Stomach (tissue), 9 donors: ENCODE measurements around the gene CHST11. TPM values are rescaled to one million over a fixed set of nuclear protein-coding genes. Genes with fewer than 3 reads are reported as not detected.

ENCODE experiments used
- DNase-seq, 2 donors: peaks; one replicate each; pipeline versions ENCODE4 v3.0.0 to v3.0.0-alpha.2; 2013 to 2019
- H3K27ac ChIP-seq, 5 donors: fragments of 200-600 bp in 4 of 5; sonication (generic) in 4 of 5; one replicate each; pipeline ENCODE4 v1.5.1; 2013 to 2019; ENCODE audit warnings: mild to moderate bottlenecking in 1 of 5, moderate library complexity in 1 of 5
- H3K27me3 ChIP-seq, 3 donors: fragments of 200-600 bp; sonication (generic); one replicate each; pipeline ENCODE4 v1.5.1; 2017 to 2019; ENCODE audit warnings: mixed run types in 1 of 3
- H3K36me3 ChIP-seq, 4 donors: fragments of 200-600 bp; sonication (generic); 1 replicate in 3 of 4; 2 replicates in 1 of 4; pipeline ENCODE4 v1.5.1; 2016 to 2019
- H3K4me1 ChIP-seq, 4 donors: fragments of 200-600 bp; sonication (generic); one replicate each; pipeline ENCODE4 v1.5.1; 2016 to 2019
- H3K4me3 ChIP-seq, 4 donors: fragments of 200-600 bp; sonication (generic) in 3 of 4; one replicate each; pipeline ENCODE4 v1.5.1; 2016 to 2019; ENCODE audit warnings: mild to moderate bottlenecking in 1 of 4
- H3K9me3 ChIP-seq, 4 donors: fragments of 200-600 bp; sonication (generic); one replicate each; pipeline ENCODE4 v1.5.1; 2016 to 2019
- CTCF ChIP-seq, 7 experiments: fragments of 450-650 bp in 4 of 7; fragments of 200-600 bp in 3 of 7; sonication (generic) in 3 of 7; IDR thresholded peaks; one replicate each; pipeline ENCODE4 v1.5.1; 2016 to 2019; ENCODE audit warnings: antibody characterized with exemption in 7 of 7, control low read depth in 2 of 7, mild to moderate bottlenecking in 1 of 7
- EP300 ChIP-seq: sonication (generic); formaldehyde crosslinking; IDR thresholded peaks from one replicate; pipeline ENCODE4 v1.6.1; 2017; ENCODE audit warnings: antibody characterized with exemption
- POLR2A ChIP-seq, 4 donors: fragments of 450-650 bp; IDR thresholded peaks; one replicate each; pipeline ENCODE4 v1.6.1; 2016; ENCODE audit warnings: antibody characterized with exemption in 4 of 4, control low read depth in 2 of 4, mild to moderate bottlenecking in 1 of 4, moderate library complexity in 1 of 4
- POLR2AphosphoS5 ChIP-seq, 3 donors: sonication (generic); formaldehyde crosslinking; IDR thresholded peaks; one replicate each; pipeline ENCODE4 v1.6.1; 2016; ENCODE audit warnings: antibody characterized with exemption in 3 of 3
- WGBS, 5 donors: extraction: QIAGEN DNeasy Blood & Tissue Kit in 3 of 5; methylation state at CpG; one replicate each; pipeline versions ENCODE4 v1.1.5 to v1.1.7; 2013 to 2018; 5-methylcytosine and 5-hydroxymethylcytosine counted together
- intact Hi-C: fragments of 100-400 bp; cut with DNase I; formaldehyde crosslinking; loops from one replicate; pipeline ENCODE4 v1.15.1; 2023; ENCODE audit warnings: low total_unique reads
- polyA plus RNA-seq, 3 donors: library from polyadenylated mRNA; stranded (reverse); fragments of 200-250 nt; gene quantifications; one replicate each; pipeline ENCODE4 v1.2.3, GENCODE V29; 2013
- total RNA-seq, 5 donors: library from RNA; depleted of rRNA; stranded (reverse); fragments of >200 nt; gene quantifications; one replicate each; pipeline versions ENCODE4 v1.1.0 to v1.2.3, GENCODE V29; 2014 to 2016
- donor health status: healthy with polysubstance abuse.
- donor health status: Bipolar disorder and iron deficiency.
- donor health status: healthy.

CHST11 gene
- total and polyA plus RNA-seq, 8 donors: 2.3 to 192 (median 18.6) TPM

DNA sequence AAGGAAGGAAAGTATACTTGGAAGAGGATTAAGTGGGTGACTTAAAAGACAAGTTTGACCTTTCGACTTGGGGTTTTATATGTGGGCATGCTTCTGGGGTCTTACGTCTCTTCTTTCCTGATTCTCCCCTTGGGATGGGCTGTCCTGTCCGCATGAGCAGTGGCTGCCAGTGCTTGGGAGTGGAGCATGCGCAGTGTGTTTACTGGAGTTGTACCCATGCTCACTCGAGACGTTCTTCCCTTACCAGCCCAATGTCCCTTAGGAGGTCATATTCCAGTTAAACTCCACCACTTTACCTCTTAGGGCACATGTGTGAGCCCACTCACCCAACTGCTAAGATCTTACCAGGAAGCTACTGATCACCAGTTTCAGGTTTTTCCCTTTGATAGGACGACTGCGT lies 20.0 kb upstream of the CHST11 start:
- TF ChIP-seq EP300: no peak
- TF ChIP-seq POLR2AphosphoS5 (IDR thresholded peaks at IDR 0.05): no peak
- TF ChIP-seq CTCF (IDR thresholded peaks at IDR 0.05): no peak
- TF ChIP-seq POLR2A (IDR thresholded peaks at IDR 0.05): no peak
- Histone ChIP-seq H3K9me3 (no peaks in the 10 kb centered on the region), H3K36me3 (no peaks in the 10 kb centered on the region), H3K27me3 (no peaks in the 10 kb centered on the region), H3K4me1 (peaks cover 0 to 7% (median 0%) of the 10 kb centered on the region in 4 donors), H3K27ac (no peak overlapping the region), H3K4me3 (no peak overlapping the region)
- intact Hi-C loops: no loop called here
- DNase-seq: no peak
- 87 to 95% (median 90%) methylated on average over 8 of the region's 8 CpGs for WGBS, 5 donors

- Histone ChIP-seq H3K36me3 (no peaks in the 10 kb centered on the region), H3K4me1 (peaks cover 0 to 7% (median 0%) of the 10 kb centered on the region in 4 donors), H3K27me3 (no peaks in the 10 kb centered on the region), H3K4me3 (no peak overlapping the region), H3K9me3 (no peaks in the 10 kb centered on the region), H3K27ac (no peak overlapping the region)
- intact Hi-C loops: no loop called here
- 82 to 94% (median 92%) methylated on average over 3 of the region's 3 CpGs for WGBS, 5 donors
- no peak for DNase-seq
- TF ChIP-seq POLR2AphosphoS5 (IDR thresholded peaks at IDR 0.05) (no peak), CTCF (IDR thresholded peaks at IDR 0.05) (no peak), EP300 (no peak), POLR2A (IDR thresholded peaks at IDR 0.05) (no peak)
Measured at GRCh38 chr12:104438134-104438533, 18.6 kb upstream of the CHST11 start.

- intact Hi-C loops: no loop called here
- DNase-seq: no peak
- Histone ChIP-seq H3K4me3 (no peak overlapping the region), H3K9me3 (no peaks in the 10 kb centered on the region), H3K36me3 (no peaks in the 10 kb centered on the region), H3K27ac (no peak overlapping the region), H3K4me1 (peaks cover 0 to 7% (median 0%) of the 10 kb centered on the region in 4 donors), H3K27me3 (no peaks in the 10 kb centered on the region)
- TF ChIP-seq CTCF (IDR thresholded peaks at IDR 0.05): no peak
- no peak for TF ChIP-seq POLR2A (IDR thresholded peaks at IDR 0.05)
- TF ChIP-seq EP300: no peak
- TF ChIP-seq POLR2AphosphoS5 (IDR thresholded peaks at IDR 0.05): no peak
- WGBS, 5 donors: 28 to 66% (median 44%) methylated on average over 12 of the region's 12 CpGs
Measured at GRCh38 chr12:104439137-104439536, 17.6 kb upstream of the CHST11 start.

DNA sequence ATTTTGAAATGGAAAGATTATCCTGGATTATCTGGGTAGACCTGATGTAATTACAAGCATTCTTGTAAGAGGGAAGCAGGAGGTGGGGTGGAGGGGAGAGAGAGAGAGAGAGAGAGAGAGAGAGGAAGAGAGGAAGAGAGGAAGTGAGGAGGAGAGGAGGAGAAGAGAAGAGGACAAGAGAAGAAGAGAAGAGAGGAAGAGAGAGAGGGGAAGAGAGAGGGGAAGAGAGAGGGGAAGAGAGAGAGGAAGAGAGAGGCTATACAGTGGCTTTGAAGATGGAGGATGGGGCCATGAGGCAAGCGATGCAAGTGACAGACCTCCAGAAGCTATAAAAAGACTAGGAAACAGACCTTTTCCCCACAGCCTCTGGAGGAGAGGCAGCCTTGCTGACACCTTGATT lies 13.7 kb upstream of the CHST11 start:
- TF ChIP-seq POLR2AphosphoS5 (IDR thresholded peaks at IDR 0.05) (no peak), POLR2A (IDR thresholded peaks at IDR 0.05) (no peak), CTCF (IDR thresholded peaks at IDR 0.05) (no peak), EP300 (no peak)
- Histone ChIP-seq H3K36me3 (no peaks in the 10 kb centered on the region), H3K9me3 (no peaks in the 10 kb centered on the region), H3K4me1 (peaks cover 0 to 7% (median 0%) of the 10 kb centered on the region in 4 donors), H3K4me3 (no peak overlapping the region), H3K27me3 (no peaks in the 10 kb centered on the region), H3K27ac (no peak overlapping the region)
- intact Hi-C loops: no loop called here
- WGBS, 5 donors: 71 to 90% (median 82%) methylated on average over 1 of the region's 1 CpG
- DNase-seq: no peak
